WTC11 (cell line): ENCODE data around the gene ZNF438. TPM values are rescaled to one million over a fixed set of nuclear protein-coding genes. Genes with fewer than 3 reads are reported as not detected.

ENCODE experiments used
- ATAC-seq: fragments of 200-7000 bp; cut with Tn5 transposase; 2 replicates; pipeline ENCODE4 v1.10.0; 2021; ENCODE audit warnings: mild to moderate bottlenecking, moderate library complexity
- CTCF ChIA-PET: fragments of 300-600 bp; sonication (Branson Sonifier 250); formaldehyde crosslinking; loops from one replicate; lab custom pipeline; 2021; ENCODE audit warnings: antibody characterized with exemption; lab: Charles Lee
- POLR2A ChIA-PET: fragments of 350-600 bp; sonication (Branson Sonifier 250); formaldehyde crosslinking; loops from one replicate; lab custom pipeline; 2021; ENCODE audit warnings: antibody characterized with exemption; lab: Charles Lee
- DNase-seq: peaks from one replicate; pipeline ENCODE4 v3.0.0; 2021; ENCODE audit warnings: low spot score
- H3K27ac Mint-ChIP-seq: 2 replicates; pipeline ENCODE4 v1.8.0; 2021; ENCODE audit warnings: mixed read lengths
- H3K27me3 Mint-ChIP-seq: 2 replicates; pipeline ENCODE4 v1.8.0; 2021; ENCODE audit warnings: low read depth, mild to moderate bottlenecking, moderate library complexity, mixed read lengths
- H3K36me3 Mint-ChIP-seq: 2 replicates; pipeline ENCODE4 v1.8.0; 2021; ENCODE audit warnings: mixed read lengths
- H3K4me1 Mint-ChIP-seq: 2 replicates; pipeline ENCODE4 v1.8.0; 2022; ENCODE audit warnings: mixed read lengths
- H3K4me3 Mint-ChIP-seq: 2 replicates; pipeline ENCODE4 v1.8.0; 2021; ENCODE audit warnings: mild to moderate bottlenecking, moderate library complexity, mixed read lengths
- H3K9me3 Mint-ChIP-seq: 2 replicates; pipeline ENCODE4 v1.8.0; 2021; ENCODE audit warnings: mixed read lengths
- FOXP1 ChIP-seq: sonication (generic); formaldehyde crosslinking; IDR thresholded peaks from 2 replicates; pipeline ENCODE4 v1.8.0; 2022; ENCODE audit warnings: missing genetic modification reagents, mild to moderate bottlenecking, moderate library complexity, borderline replicate concordance
- IRF2 ChIP-seq: sonication (generic); formaldehyde crosslinking; IDR thresholded peaks from 2 replicates; pipeline ENCODE4 v1.8.0; 2022; ENCODE audit warnings: low read depth, missing genetic modification reagents, borderline replicate concordance
- JAZF1 ChIP-seq: fragments of 250-450 bp; sonication (Bioruptor Pico); IDR thresholded peaks from 2 replicates; pipeline ENCODE4 v1.9.0; 2021; ENCODE audit warnings: moderate library complexity, mild to moderate bottlenecking, inconsistent platforms
- MYBL2 ChIP-seq: sonication (generic); formaldehyde crosslinking; IDR thresholded peaks from 2 replicates; pipeline ENCODE4 v1.8.1; 2023; ENCODE audit warnings: mild to moderate bottlenecking, moderate library complexity, missing genetic modification reagents
- NR2C2 ChIP-seq: sonication (generic); formaldehyde crosslinking; IDR thresholded peaks from 2 replicates; pipeline ENCODE4 v1.8.0; 2022; ENCODE audit warnings: mild to moderate bottlenecking, missing genetic modification reagents
- RELA ChIP-seq: sonication (generic); formaldehyde crosslinking; IDR thresholded peaks from 2 replicates; pipeline ENCODE4 v1.8.1; 2022; ENCODE audit warnings: missing genetic modification reagents, mild to moderate bottlenecking, borderline replicate concordance
- RORB ChIP-seq: fragments of 250-450 bp; sonication (Bioruptor Pico); IDR thresholded peaks from 2 replicates; pipeline ENCODE4 v1.9.0; 2021; ENCODE audit warnings: mild to moderate bottlenecking
- SOX15 ChIP-seq: fragments of 250-450 bp; sonication (Bioruptor Pico); IDR thresholded peaks from 2 replicates; pipeline ENCODE4 v1.9.0; 2021; ENCODE audit warnings: mild to moderate bottlenecking
- SP1 ChIP-seq: sonication (generic); formaldehyde crosslinking; conservative IDR thresholded peaks from 2 replicates; pipeline ENCODE4 v1.8.1; 2022; ENCODE audit warnings: missing genetic modification reagents
- TEAD1 ChIP-seq: sonication (generic); formaldehyde crosslinking; IDR thresholded peaks from 2 replicates; pipeline ENCODE4 v1.8.0; 2022; ENCODE audit warnings: mild to moderate bottlenecking, missing genetic modification reagents
- TEAD4 ChIP-seq: sonication (generic); formaldehyde crosslinking; IDR thresholded peaks from 2 replicates; pipeline ENCODE4 v1.8.0; 2022; ENCODE audit warnings: mild to moderate bottlenecking, missing genetic modification reagents
- ZNF416 ChIP-seq: fragments of 250-450 bp; sonication (Bioruptor Pico); IDR thresholded peaks from 2 replicates; pipeline ENCODE4 v1.9.0; 2021; ENCODE audit warnings: mild to moderate bottlenecking, inconsistent platforms
- ZNF671 ChIP-seq: fragments of 250-450 bp; sonication (Bioruptor Pico); IDR thresholded peaks from 2 replicates; pipeline ENCODE4 v1.8.0; 2021; ENCODE audit warnings: mild to moderate bottlenecking
- total RNA-seq: library from RNA; stranded (reverse); gene quantifications from 3 replicates; pipeline ENCODE4 v1.2.3, GENCODE V29; 2021
- TF ChIP-seq, protein P1 (sequence below): sonication (generic); formaldehyde crosslinking; IDR thresholded peaks from 2 replicates; pipeline ENCODE4 v1.8.1; 2023; ENCODE audit warnings: mild to moderate bottlenecking, moderate library complexity, missing genetic modification reagents
- TF ChIP-seq, protein P2 (sequence below): fragments of 200-600 bp; IDR thresholded peaks from 2 replicates; pipeline ENCODE4 v1.8.0; 2022; ENCODE audit warnings: antibody characterized with exemption
- TF ChIP-seq, protein P3 (sequence below): sonication (generic); formaldehyde crosslinking; IDR thresholded peaks from 2 replicates; pipeline ENCODE4 v1.8.0; 2022; ENCODE audit warnings: mild to moderate bottlenecking, missing genetic modification reagents
- TF ChIP-seq, protein P4 (sequence below): fragments of 250-450 bp; sonication (Bioruptor Pico); IDR thresholded peaks from 2 replicates; pipeline ENCODE4 v1.8.0; 2021; ENCODE audit warnings: mild to moderate bottlenecking
- TF ChIP-seq, protein P5 (sequence below): sonication (generic); formaldehyde crosslinking; IDR thresholded peaks from 2 replicates; pipeline ENCODE4 v1.8.0; 2023; ENCODE audit warnings: mild to moderate bottlenecking, missing genetic modification reagents
- TF ChIP-seq, protein P6 (sequence below): sonication (generic); formaldehyde crosslinking; IDR thresholded peaks from 2 replicates; pipeline ENCODE4 v1.8.0; 2022; ENCODE audit warnings: mild to moderate bottlenecking, missing genetic modification reagents
- TF ChIP-seq, protein P7 (sequence below): sonication (generic); formaldehyde crosslinking; IDR thresholded peaks from 2 replicates; pipeline ENCODE4 v1.8.1; 2023; ENCODE audit warnings: mild to moderate bottlenecking, missing genetic modification reagents, moderate library complexity

Gene ZNF438
- total RNA-seq, 1 experiment from 2014 or later = 1.9 TPM

DNA sequence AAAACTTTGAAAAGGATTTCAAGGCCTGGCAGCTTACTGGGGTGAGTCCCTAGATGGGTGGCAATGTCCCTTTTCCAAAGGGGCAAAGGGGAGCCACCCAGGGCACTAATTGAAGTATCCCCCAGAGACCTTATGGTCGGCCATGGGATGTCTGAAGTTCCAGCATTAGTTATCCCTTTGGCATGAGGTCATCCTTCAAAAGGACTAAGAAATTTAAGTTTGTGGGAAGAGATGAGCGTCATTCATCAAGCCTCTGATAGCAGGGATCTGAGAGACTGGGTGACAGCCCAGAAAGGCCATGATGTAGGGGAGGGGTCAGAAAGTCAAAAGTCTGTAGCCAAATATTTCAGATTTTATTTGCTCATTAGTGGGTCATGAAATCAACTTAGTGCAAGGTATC lies 195.3 kb downstream of the ZNF438 start:
- Mint-ChIP-seq H3K27ac (no peak overlapping the region), H3K9me3 (peaks cover 4% of the 10 kb centered on the region; the same call in 1 of the 2 replicates), H3K4me3 (no peak overlapping the region), H3K27me3 (no peaks in the 10 kb centered on the region; the same call in 1 of the 2 replicates), H3K36me3 (no peaks in the 10 kb centered on the region), H3K4me1 (peaks cover 31% of the 10 kb centered on the region)
- CTCF ChIA-PET = interaction anchor here (0.7 kb wide), 1 partner anchor 1391 kb away, joined by 3 read pairs; no protein-coding TSS in a partner anchor
- DNase-seq (no peak), ATAC-seq (no peak)
- TF ChIP-seq TEAD4 (no peak), RELA (CRISPR knock-in tag) (no peak), ZNF416 (CRISPR knock-in tag) (no peak), ZNF671 (CRISPR knock-in tag) (no peak), RORB (CRISPR knock-in tag) (no peak), MYBL2 (CRISPR knock-in tag) (no peak), SP1 (CRISPR knock-in tag) (no peak), FOXP1 (no peak), JAZF1 (CRISPR knock-in tag) (no peak), IRF2 (CRISPR knock-in tag) (no peak), NR2C2 (CRISPR knock-in tag) (no peak), TEAD1 (CRISPR knock-in tag) (no peak), SOX15 (CRISPR knock-in tag) (no peak)
- TF ChIP-seq, protein P1, sequence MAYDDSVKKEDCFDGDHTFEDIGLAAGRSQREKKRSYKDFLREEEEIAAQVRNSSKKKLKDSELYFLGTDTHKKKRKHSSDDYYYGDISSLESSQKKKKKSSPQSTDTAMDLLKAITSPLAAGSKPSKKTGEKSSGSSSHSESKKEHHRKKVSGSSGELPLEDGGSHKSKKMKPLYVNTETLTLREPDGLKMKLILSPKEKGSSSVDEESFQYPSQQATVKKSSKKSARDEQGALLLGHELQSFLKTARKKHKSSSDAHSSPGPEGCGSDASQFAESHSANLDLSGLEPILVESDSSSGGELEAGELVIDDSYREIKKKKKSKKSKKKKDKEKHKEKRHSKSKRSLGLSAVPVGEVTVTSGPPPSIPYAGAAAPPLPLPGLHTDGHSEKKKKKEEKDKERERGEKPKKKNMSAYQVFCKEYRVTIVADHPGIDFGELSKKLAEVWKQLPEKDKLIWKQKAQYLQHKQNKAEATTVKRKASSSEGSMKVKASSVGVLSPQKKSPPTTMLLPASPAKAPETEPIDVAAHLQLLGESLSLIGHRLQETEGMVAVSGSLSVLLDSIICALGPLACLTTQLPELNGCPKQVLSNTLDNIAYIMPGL = no peak
- TF ChIP-seq, protein P2, sequence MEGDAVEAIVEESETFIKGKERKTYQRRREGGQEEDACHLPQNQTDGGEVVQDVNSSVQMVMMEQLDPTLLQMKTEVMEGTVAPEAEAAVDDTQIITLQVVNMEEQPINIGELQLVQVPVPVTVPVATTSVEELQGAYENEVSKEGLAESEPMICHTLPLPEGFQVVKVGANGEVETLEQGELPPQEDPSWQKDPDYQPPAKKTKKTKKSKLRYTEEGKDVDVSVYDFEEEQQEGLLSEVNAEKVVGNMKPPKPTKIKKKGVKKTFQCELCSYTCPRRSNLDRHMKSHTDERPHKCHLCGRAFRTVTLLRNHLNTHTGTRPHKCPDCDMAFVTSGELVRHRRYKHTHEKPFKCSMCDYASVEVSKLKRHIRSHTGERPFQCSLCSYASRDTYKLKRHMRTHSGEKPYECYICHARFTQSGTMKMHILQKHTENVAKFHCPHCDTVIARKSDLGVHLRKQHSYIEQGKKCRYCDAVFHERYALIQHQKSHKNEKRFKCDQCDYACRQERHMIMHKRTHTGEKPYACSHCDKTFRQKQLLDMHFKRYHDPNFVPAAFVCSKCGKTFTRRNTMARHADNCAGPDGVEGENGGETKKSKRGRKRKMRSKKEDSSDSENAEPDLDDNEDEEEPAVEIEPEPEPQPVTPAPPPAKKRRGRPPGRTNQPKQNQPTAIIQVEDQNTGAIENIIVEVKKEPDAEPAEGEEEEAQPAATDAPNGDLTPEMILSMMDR = no peak
- TF ChIP-seq, protein P3, sequence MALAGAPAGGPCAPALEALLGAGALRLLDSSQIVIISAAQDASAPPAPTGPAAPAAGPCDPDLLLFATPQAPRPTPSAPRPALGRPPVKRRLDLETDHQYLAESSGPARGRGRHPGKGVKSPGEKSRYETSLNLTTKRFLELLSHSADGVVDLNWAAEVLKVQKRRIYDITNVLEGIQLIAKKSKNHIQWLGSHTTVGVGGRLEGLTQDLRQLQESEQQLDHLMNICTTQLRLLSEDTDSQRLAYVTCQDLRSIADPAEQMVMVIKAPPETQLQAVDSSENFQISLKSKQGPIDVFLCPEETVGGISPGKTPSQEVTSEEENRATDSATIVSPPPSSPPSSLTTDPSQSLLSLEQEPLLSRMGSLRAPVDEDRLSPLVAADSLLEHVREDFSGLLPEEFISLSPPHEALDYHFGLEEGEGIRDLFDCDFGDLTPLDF (CRISPR knock-in tag) = no peak
- TF ChIP-seq, protein P4, sequence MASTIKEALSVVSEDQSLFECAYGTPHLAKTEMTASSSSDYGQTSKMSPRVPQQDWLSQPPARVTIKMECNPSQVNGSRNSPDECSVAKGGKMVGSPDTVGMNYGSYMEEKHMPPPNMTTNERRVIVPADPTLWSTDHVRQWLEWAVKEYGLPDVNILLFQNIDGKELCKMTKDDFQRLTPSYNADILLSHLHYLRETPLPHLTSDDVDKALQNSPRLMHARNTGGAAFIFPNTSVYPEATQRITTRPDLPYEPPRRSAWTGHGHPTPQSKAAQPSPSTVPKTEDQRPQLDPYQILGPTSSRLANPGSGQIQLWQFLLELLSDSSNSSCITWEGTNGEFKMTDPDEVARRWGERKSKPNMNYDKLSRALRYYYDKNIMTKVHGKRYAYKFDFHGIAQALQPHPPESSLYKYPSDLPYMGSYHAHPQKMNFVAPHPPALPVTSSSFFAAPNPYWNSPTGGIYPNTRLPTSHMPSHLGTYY (CRISPR knock-in tag) = no peak
- TF ChIP-seq, protein P5, sequence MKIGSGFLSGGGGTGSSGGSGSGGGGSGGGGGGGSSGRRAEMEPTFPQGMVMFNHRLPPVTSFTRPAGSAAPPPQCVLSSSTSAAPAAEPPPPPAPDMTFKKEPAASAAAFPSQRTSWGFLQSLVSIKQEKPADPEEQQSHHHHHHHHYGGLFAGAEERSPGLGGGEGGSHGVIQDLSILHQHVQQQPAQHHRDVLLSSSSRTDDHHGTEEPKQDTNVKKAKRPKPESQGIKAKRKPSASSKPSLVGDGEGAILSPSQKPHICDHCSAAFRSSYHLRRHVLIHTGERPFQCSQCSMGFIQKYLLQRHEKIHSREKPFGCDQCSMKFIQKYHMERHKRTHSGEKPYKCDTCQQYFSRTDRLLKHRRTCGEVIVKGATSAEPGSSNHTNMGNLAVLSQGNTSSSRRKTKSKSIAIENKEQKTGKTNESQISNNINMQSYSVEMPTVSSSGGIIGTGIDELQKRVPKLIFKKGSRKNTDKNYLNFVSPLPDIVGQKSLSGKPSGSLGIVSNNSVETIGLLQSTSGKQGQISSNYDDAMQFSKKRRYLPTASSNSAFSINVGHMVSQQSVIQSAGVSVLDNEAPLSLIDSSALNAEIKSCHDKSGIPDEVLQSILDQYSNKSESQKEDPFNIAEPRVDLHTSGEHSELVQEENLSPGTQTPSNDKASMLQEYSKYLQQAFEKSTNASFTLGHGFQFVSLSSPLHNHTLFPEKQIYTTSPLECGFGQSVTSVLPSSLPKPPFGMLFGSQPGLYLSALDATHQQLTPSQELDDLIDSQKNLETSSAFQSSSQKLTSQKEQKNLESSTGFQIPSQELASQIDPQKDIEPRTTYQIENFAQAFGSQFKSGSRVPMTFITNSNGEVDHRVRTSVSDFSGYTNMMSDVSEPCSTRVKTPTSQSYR (CRISPR knock-in tag) = no peak
- TF ChIP-seq, protein P6, sequence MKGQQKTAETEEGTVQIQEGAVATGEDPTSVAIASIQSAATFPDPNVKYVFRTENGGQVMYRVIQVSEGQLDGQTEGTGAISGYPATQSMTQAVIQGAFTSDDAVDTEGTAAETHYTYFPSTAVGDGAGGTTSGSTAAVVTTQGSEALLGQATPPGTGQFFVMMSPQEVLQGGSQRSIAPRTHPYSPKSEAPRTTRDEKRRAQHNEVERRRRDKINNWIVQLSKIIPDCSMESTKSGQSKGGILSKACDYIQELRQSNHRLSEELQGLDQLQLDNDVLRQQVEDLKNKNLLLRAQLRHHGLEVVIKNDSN = no peak
- TF ChIP-seq, protein P7, sequence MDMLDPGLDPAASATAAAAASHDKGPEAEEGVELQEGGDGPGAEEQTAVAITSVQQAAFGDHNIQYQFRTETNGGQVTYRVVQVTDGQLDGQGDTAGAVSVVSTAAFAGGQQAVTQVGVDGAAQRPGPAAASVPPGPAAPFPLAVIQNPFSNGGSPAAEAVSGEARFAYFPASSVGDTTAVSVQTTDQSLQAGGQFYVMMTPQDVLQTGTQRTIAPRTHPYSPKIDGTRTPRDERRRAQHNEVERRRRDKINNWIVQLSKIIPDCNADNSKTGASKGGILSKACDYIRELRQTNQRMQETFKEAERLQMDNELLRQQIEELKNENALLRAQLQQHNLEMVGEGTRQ (CRISPR knock-in tag) = no peak
- POLR2A ChIA-PET = no interaction called here
